Thyroid gland (tissue), 4 donors: ENCODE results near the gene GNA15.

Source experiments
- POLR2A ChIP-seq, 2 donors: fragments of 450-650 bp; IDR thresholded peaks; one replicate each; pipeline ENCODE4 v1.6.1; 2017; ENCODE audit warnings: antibody characterized with exemption in 2 of 2, mild to moderate bottlenecking in 2 of 2, moderate library complexity in 1 of 2
- TF ChIP-seq, protein P1 (sequence below), 6 experiments: fragments of 200-600 bp in 3 of 6; fragments of 450-650 bp in 3 of 6; sonication (generic) in 3 of 6; IDR thresholded peaks; one replicate each; pipeline ENCODE4 v1.5.1; 2016 to 2019; ENCODE audit warnings: antibody characterized with exemption in 6 of 6, mild to moderate bottlenecking in 2 of 6, inconsistent platforms in 1 of 6, moderate library complexity in 1 of 6

GRCh38 chr19:3148503-3148902 is 12.7 kb downstream of the GNA15 start:
- TF ChIP-seq, protein P1, sequence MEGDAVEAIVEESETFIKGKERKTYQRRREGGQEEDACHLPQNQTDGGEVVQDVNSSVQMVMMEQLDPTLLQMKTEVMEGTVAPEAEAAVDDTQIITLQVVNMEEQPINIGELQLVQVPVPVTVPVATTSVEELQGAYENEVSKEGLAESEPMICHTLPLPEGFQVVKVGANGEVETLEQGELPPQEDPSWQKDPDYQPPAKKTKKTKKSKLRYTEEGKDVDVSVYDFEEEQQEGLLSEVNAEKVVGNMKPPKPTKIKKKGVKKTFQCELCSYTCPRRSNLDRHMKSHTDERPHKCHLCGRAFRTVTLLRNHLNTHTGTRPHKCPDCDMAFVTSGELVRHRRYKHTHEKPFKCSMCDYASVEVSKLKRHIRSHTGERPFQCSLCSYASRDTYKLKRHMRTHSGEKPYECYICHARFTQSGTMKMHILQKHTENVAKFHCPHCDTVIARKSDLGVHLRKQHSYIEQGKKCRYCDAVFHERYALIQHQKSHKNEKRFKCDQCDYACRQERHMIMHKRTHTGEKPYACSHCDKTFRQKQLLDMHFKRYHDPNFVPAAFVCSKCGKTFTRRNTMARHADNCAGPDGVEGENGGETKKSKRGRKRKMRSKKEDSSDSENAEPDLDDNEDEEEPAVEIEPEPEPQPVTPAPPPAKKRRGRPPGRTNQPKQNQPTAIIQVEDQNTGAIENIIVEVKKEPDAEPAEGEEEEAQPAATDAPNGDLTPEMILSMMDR (IDR thresholded peaks at IDR 0.05): no peak
- no peak for TF ChIP-seq POLR2A (IDR thresholded peaks at IDR 0.05)
